Posterior cingulate gyrus (tissue), 11 donors: ENCODE measurements around the gene ANKRD13A.
"Not testable (repeated sequence)": the region's sequence is repeated elsewhere in the genome, so short reads cannot be mapped to it uniquely, and the experiment has no call there.

Experiments
- DNase-seq, 10 donors: peaks; one replicate each; pipeline versions ENCODE4 v3.0.0 to v3.0.0-alpha.2; 2020 to 2021; ENCODE audit warnings: mixed read lengths in 3 of 10
- intact Hi-C: fragments of 100-400 bp; cut with DNase I; formaldehyde crosslinking; loops from one replicate; pipeline ENCODE4 v1.15.1; 2023

Gene ANKRD13A

GRCh38 chr12:110004598-110004997, 5.4 kb downstream of the ANKRD13A start:
- intact Hi-C loops: loop anchor here (5.0 kb wide), 1 partner anchor 33 kb away; no protein-coding TSS in a partner anchor

DNA sequence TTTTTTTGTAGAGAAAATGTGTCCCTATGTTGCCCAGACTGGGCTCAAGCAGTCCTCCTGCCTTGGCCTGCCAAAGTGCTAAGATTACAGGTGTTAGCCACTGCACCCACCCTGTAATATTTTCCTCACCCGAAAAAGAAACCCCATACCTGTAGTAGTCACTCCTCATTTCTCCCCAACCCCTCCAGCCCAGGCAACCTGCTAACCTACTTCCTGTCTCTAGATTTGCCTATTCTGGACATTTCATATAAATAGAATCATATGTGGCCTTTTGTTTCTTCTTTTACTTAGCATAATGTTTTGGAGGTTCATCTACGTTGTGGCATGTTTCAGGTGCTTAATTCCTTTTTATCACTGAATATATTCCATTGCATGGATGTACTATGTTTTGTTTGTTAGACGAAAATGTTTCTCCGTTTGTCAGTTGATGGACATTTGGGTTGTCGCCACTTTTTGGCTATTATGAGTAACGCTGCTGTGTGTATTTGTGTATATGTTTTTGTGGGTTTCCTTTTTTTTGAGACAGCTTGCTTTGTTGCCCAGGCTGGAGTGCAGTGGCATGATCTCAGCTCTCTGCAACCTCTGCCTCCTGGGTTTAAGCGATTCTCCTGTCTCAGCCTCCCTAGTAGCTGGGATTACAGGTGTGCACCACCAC, 6.2 kb downstream of the ANKRD13A start:
- intact Hi-C loops: no loop called here
- no peak for DNase-seq

More at GRCh38 chr12:110004598-110004997, 5.4 kb downstream of the ANKRD13A start:
- DNase-seq: no peak

- intact Hi-C loops: no loop called here
- no peak for DNase-seq
These were observed 6.9 kb downstream of the ANKRD13A start for GRCh38 chr12:110006115-110006514.

GRCh38 chr12:110007881-110008280, 8.7 kb downstream of the ANKRD13A start:
- no peak for DNase-seq
- intact Hi-C loops: no loop called here

GRCh38 chr12:110008681-110009398, 9.6 kb downstream of the ANKRD13A start:
- DNase-seq, intact Hi-C loops: not testable (repeated sequence)

GRCh38 chr12:110010853-110011723, 11.9 kb downstream of the ANKRD13A start:
- DNase-seq: no peak
- intact Hi-C loops: no loop called here

DNA sequence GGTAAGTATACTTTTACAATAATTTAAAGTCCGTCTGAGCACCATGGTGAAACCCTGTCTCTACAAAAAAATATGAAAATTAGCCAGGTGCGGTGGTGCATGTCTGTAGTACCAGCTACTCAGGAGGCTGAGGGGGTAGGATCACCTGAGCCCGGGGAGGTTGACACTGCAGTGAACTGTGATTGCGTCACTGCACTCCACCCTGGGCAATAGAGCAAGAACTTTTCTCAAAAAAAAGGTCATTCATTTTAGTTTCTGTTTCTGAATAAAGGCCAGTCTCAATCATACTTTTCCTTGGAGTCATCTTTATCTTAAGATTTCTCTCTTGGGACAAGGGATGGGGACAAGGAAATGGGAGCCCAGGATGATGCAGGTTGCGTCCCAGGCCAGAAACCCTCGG, 12.9 kb downstream of the ANKRD13A start:
- DNase-seq: no peak
- intact Hi-C loops: no loop called here

DNA sequence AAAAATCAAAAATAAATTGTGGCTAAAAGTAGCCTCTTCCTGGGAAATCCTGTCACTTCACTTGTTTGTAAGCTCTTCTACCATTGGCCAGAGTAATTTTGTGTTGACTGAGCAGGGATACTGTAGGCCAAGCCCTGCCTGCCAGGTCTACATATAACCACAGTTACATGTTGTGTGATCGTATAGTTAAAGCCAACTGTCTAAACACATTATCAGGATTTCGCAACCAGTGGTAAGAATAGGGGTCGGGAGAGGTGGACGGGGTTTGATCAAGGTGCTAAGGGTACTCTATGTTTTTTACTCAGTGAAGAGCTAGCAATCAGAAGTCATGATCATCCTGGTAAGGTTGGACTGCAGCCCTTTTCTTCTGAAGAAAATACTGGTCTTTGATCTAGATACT, 13.4 kb downstream of the ANKRD13A start:
- no peak for DNase-seq
- intact Hi-C loops: no loop called here

- intact Hi-C loops: no loop called here
These were observed 15.9 kb downstream of the ANKRD13A start for GRCh38 chr12:110015132-110015531.

DNA sequence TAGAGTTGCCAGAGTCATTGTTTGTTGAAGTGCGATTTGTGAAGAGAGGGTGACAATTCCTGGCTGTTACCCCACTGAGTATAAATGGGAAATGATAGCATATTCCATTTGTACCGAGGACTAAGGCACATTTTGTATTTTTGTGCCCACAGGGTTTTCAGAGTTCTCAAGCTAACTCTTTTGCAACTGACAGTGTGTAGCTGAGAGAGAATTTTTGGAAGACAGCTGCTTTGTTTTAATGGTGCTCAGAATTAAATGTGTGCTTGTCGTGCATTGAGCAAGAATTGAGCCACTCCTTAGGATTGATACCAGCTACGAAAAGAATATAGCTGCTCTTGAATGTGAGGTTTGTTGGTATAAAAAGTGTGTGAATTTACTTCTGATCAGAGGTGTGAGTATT, 21.7 kb downstream of the ANKRD13A start:
- no peak for DNase-seq
- intact Hi-C loops: loop anchor here (10.0 kb wide), 1 partner anchor 116 kb away; the partner anchor contains the start of gene TCHP

More at GRCh38 chr12:110015132-110015531, 15.9 kb downstream of the ANKRD13A start:
- DNase-seq: no peak

DNA sequence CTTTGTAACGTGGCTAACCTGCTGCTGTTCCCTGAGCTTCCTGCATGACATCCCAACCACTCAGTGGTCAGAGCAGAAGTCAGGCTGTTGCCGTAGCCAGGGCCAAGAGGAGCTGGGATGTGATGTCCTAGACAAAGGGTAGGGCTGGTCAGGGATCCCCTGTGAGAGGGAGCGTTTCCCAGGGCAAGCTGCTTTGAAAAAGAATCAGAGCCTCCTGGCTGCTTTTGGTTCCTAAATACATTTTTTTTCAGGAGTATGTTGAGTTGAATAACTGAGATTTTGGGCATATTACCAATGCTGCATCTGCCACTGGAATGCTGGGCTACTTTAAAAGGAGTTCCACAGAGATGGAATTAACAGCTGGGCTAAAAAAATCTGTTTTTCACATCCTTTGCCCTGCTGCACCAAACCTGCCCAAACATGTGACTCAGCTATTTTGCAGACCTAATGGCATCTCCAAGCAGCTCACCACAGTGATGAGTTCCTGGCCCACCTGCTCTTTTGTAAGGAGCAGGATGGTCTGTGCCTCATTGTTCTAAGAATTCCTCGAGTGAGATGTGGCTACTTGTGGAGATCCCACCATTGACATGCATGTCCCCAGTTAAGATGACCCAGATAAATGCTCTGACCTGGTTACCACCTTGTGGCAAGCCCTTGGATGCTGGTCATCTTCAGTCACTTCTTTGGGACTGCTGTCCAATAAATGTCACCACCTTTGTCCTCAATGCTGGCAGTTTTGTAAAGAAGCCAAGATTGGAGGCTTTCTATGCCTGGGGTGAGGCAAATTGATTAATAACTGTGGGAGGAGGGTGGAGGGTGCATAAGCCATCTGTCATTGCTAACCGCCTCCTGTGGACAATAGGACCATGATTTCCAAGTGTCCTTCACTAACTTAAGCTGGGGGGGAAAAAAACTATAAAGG, 24.1 kb downstream of the ANKRD13A start:
- no peak for DNase-seq
- intact Hi-C loops: loop anchor here (10.0 kb wide), 1 partner anchor 119 kb away; the partner anchor contains the start of gene TCHP

GRCh38 chr12:110024051-110024450, 24.8 kb downstream of the ANKRD13A start:
- intact Hi-C loops: loop anchor here (10.0 kb wide), 1 partner anchor 119 kb away; the partner anchor contains the start of gene TCHP

GRCh38 chr12:110028323-110028722, 29.1 kb downstream of the ANKRD13A start:
- intact Hi-C loops: loop anchor here (10.0 kb wide), 1 partner anchor 124 kb away; the partner anchor contains the start of gene TCHP
- no peak for DNase-seq

More at GRCh38 chr12:110024051-110024450, 24.8 kb downstream of the ANKRD13A start:
- DNase-seq: no peak

DNA sequence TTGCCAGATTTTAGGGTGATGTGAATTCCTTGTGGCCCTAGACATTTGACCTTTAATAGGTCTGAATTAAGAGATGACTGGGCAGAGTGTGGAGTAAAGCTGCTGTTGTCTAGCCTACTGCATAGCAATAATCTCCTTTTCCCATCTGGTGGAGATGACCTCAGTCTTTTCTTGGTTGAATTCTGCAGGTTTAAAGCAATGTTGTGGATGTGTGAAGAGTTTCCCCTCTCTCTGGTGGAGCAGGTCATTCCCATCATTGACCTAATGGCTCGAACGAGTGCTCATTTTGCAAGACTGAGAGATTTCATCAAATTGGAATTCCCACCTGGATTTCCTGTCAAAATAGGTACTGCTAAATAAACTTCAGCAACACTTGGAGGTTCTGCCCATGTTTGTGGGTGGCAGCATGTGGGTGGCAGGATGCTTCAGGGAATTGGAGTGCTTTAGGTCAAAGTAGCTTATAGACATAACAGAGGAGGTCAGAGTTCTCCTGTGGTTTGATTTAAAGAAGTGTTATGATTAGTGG, 30.1 kb downstream of the ANKRD13A start:
- intact Hi-C loops: loop anchor here (10.0 kb wide), 1 partner anchor 125 kb away; the partner anchor contains the start of gene TCHP

GRCh38 chr12:110033888-110034287, 34.7 kb downstream of the ANKRD13A start:
- intact Hi-C loops: no loop called here

More for the DNA sequence above, 30.1 kb downstream of the ANKRD13A start:
- no peak for DNase-seq

DNA sequence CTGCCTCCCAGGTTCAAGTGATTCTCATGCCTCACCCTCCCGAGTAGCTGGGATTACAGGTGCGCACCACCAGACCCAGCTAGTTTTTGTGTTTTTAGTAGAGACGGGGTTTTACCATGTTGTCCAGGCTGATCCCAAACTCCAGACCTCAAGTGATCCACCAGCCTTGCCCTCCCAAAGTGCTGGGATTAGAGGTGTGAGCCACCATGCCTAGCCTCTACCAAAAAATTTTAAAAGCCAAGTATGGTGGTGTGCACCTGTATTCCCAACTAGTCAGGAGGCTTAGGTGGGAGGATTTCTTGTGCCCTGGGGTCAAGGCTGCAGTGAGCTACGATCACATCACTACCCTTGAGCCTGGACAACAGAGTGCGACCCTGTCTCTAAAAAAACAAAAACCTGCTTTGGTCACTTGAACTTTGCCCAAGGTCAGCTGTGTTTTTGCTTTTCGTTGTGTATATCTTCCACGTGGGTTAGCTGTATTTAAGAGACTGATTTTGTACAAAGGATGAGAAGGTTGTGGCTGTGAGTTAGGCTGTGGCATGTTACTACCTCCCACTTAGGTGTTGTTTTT, 36.4 kb downstream of the ANKRD13A start:
- intact Hi-C loops: loop anchor here (5.0 kb wide), 1 partner anchor 33 kb away; no protein-coding TSS in a partner anchor
- DNase-seq: no peak

More at GRCh38 chr12:110033888-110034287, 34.7 kb downstream of the ANKRD13A start:
- DNase-seq: no peak

- intact Hi-C loops: loop anchor here (5.0 kb wide), 1 partner anchor 35 kb away; no protein-coding TSS in a partner anchor
- peak in 5 of 10 donors; percentile 19 to 91 (median 48) for DNase-seq
These were observed 38.1 kb downstream of the ANKRD13A start for GRCh38 chr12:110037315-110037714.

- intact Hi-C loops: loop anchor here (5.0 kb wide), 1 partner anchor 36 kb away; no protein-coding TSS in a partner anchor
These were observed 39.5 kb downstream of the ANKRD13A start for GRCh38 chr12:110038741-110039084.

More at GRCh38 chr12:110038741-110039084, 39.5 kb downstream of the ANKRD13A start:
- DNase-seq: no peak
